GM23338 (cell line): ENCODE measurements around the gene FASTKD3. TPM values are rescaled to one million over a fixed set of nuclear protein-coding genes. Genes with fewer than 3 reads are reported as not detected.

Experiments used
- ATAC-seq: fragments of 200-7000 bp; cut with Tn5 transposase; 3 replicates; pipeline ENCODE4 v1.9.1; 2020
- DNase-seq: peaks from one replicate; pipeline ENCODE4 v3.0.0-alpha.2; 2015; ENCODE audit warnings: low spot score
- H2AFZ ChIP-seq: fragments of 200-600 bp; sonication (generic); 2 replicates; pipeline ENCODE4 v1.8.0; 2016; ENCODE audit warnings: antibody characterized with exemption, mild to moderate bottlenecking, moderate library complexity
- H3F3A ChIP-seq: fragments of 200-600 bp; sonication (generic); replicated peaks from 2 replicates; pipeline ENCODE4 v1.8.0; 2017; ENCODE audit warnings: antibody characterized with exemption, mixed run types, low read depth
- H3K27ac ChIP-seq: fragments of 200-600 bp; sonication (generic); 2 replicates; pipeline ENCODE4 v1.6.1; 2016; ENCODE audit warnings: low read depth
- H3K27me3 ChIP-seq: fragments of 200-600 bp; sonication (generic); 2 replicates; pipeline ENCODE4 v1.8.0; 2016; ENCODE audit warnings: mild to moderate bottlenecking, mixed run types, moderate library complexity; ENCODE audit not compliant: insufficient read depth
- H3K36me3 ChIP-seq: fragments of 200-600 bp; sonication (generic); 2 replicates; pipeline ENCODE4 v1.8.0; 2016; ENCODE audit warnings: mild to moderate bottlenecking; ENCODE audit not compliant: insufficient read depth
- H3K4me1 ChIP-seq: fragments of 200-600 bp; sonication (generic); 2 replicates; pipeline ENCODE4 v1.8.0; 2016; ENCODE audit warnings: mild to moderate bottlenecking, moderate library complexity; ENCODE audit not compliant: insufficient read depth
- H3K4me2 ChIP-seq: fragments of 200-600 bp; sonication (generic); 2 replicates; pipeline ENCODE4 v1.7.1; 2017; ENCODE audit warnings: mixed run types
- H3K4me3 ChIP-seq: fragments of 200-600 bp; sonication (generic); 2 replicates; pipeline ENCODE4 v1.6.1; 2016; ENCODE audit warnings: mixed run types
- H3K79me2 ChIP-seq: fragments of 200-600 bp; sonication (generic); replicated peaks from 2 replicates; pipeline ENCODE4 v1.8.0; 2017; ENCODE audit warnings: mild to moderate bottlenecking; ENCODE audit not compliant: insufficient read depth
- H3K9me2 ChIP-seq: fragments of 200-600 bp; sonication (generic); 2 replicates; pipeline ENCODE4 v1.8.0; 2017; ENCODE audit not compliant: insufficient read depth
- H4K20me1 ChIP-seq: fragments of 200-600 bp; sonication (generic); replicated peaks from 2 replicates; pipeline ENCODE4 v1.8.0; 2017; ENCODE audit warnings: mild to moderate bottlenecking; ENCODE audit not compliant: insufficient read depth
- H3K27ac Mint-ChIP-seq: 2 replicates; pipeline ENCODE4 v1.8.0; 2020; ENCODE audit warnings: inconsistent platforms, mild to moderate bottlenecking, moderate library complexity, mixed read lengths
- H3K27me3 Mint-ChIP-seq: 3 replicates; pipeline ENCODE4 v1.8.0; 2022; ENCODE audit warnings: low read depth, mild to moderate bottlenecking, moderate library complexity, mixed read lengths, inconsistent platforms; ENCODE audit not compliant: insufficient read depth, poor library complexity
- H3K36me3 Mint-ChIP-seq: 3 replicates; pipeline ENCODE4 v1.8.0; 2021; ENCODE audit warnings: low read depth, mild to moderate bottlenecking, inconsistent platforms, moderate library complexity, mixed read lengths
- H3K4me1 Mint-ChIP-seq: 3 replicates; pipeline ENCODE4 v1.8.0; 2020; ENCODE audit warnings: mild to moderate bottlenecking, inconsistent platforms, mixed read lengths
- H3K4me3 Mint-ChIP-seq: 3 replicates; pipeline ENCODE4 v1.8.0; 2021; ENCODE audit warnings: moderate library complexity, mild to moderate bottlenecking, inconsistent platforms, mixed read lengths
- H3K9me3 Mint-ChIP-seq: 3 replicates; pipeline ENCODE4 v1.8.0; 2020; ENCODE audit warnings: moderate library complexity, mild to moderate bottlenecking, inconsistent platforms, mixed read lengths
- CREB1 ChIP-seq: fragments of 250-450 bp; sonication (Bioruptor Pico); IDR thresholded peaks from 2 replicates; pipeline ENCODE4 v1.5.0; 2020; ENCODE audit warnings: low read depth, mild to moderate bottlenecking, moderate library complexity
- EZH2 ChIP-seq: fragments of 200-600 bp; sonication (generic); IDR thresholded peaks from one replicate; pipeline ENCODE4 v1.8.0; 2017; ENCODE audit warnings: antibody characterized with exemption, mild to moderate bottlenecking, low read depth; ENCODE audit not compliant: unreplicated experiment
- EZH2phosphoT487 ChIP-seq: fragments of 200-600 bp; sonication (generic); IDR thresholded peaks from one replicate; pipeline ENCODE4 v1.8.1; 2018; ENCODE audit warnings: antibody characterized with exemption; ENCODE audit not compliant: unreplicated experiment
- JUNB ChIP-seq: IDR thresholded peaks from one replicate; pipeline ENCODE4 v1.6.1; 2016; ENCODE audit warnings: antibody characterized with exemption; ENCODE audit not compliant: unreplicated experiment
- NANOG ChIP-seq: IDR thresholded peaks from 2 replicates; pipeline ENCODE4 v1.6.1; 2016; ENCODE audit warnings: antibody characterized with exemption, borderline replicate concordance
- POLR2AphosphoS5 ChIP-seq: IDR thresholded peaks from 2 replicates; pipeline ENCODE4 v1.6.1; 2016; ENCODE audit warnings: antibody characterized with exemption, low read depth
- STAT1 ChIP-seq: IDR thresholded peaks from one replicate; pipeline ENCODE4 v1.6.1; 2016; ENCODE audit warnings: antibody characterized with exemption; ENCODE audit not compliant: unreplicated experiment
- ZNF114 ChIP-seq: fragments of 250-450 bp; sonication (Bioruptor Pico); IDR thresholded peaks from 2 replicates; pipeline ENCODE4 v1.5.0; 2020; ENCODE audit warnings: mild to moderate bottlenecking, moderate library complexity
- ZNF331 ChIP-seq: fragments of 250-450 bp; sonication (Bioruptor Pico); IDR thresholded peaks from 2 replicates; pipeline ENCODE4 v1.5.0; 2020; ENCODE audit warnings: low read depth, mild to moderate bottlenecking, moderate library complexity
- polyA plus RNA-seq: library from polyadenylated mRNA; unstranded; fragments of >200 nt; fragmentation: Nextera tagmentation; extraction: Ambion mirVana; gene quantifications from 2 replicates; pipeline ENCODE4 v1.2.1, GENCODE V29; 2016
- total RNA-seq: library from RNA; depleted of rRNA; stranded (reverse); fragments of >200 nt; shearing (Covaris generic); gene quantifications from 2 replicates; pipeline ENCODE4 v1.2.3, GENCODE V29; 2014
- TF ChIP-seq, protein P1 (sequence below), 2 experiments: fragments of 200-600 bp in 1 of 2; sonication (generic) in 1 of 2; conservative IDR thresholded peaks; 2 replicates each; pipeline versions ENCODE4 v1.5.1 to v1.6.1; 2016 to 2017; ENCODE audit warnings: antibody characterized with exemption in 2 of 2, low read depth in 2 of 2, mild to moderate bottlenecking in 2 of 2, moderate library complexity in 1 of 2
- TF ChIP-seq, protein P2 (sequence below): IDR thresholded peaks from one replicate; pipeline ENCODE4 v1.6.1; 2018; ENCODE audit warnings: antibody characterized with exemption; ENCODE audit not compliant: unreplicated experiment
- TF ChIP-seq, protein P3 (sequence below): fragments of 250-450 bp; sonication (Bioruptor Pico); IDR thresholded peaks from 2 replicates; pipeline ENCODE4 v1.5.0; 2020; ENCODE audit warnings: mild to moderate bottlenecking, moderate library complexity
- TF ChIP-seq, protein P4 (sequence below): IDR thresholded peaks from 2 replicates; pipeline ENCODE4 v1.6.1; 2016; ENCODE audit warnings: antibody characterized with exemption

The FASTKD3 gene
- total and polyA plus RNA-seq, 2 experiments from 2014 or later: 10.8 to 13.5 TPM

DNA sequence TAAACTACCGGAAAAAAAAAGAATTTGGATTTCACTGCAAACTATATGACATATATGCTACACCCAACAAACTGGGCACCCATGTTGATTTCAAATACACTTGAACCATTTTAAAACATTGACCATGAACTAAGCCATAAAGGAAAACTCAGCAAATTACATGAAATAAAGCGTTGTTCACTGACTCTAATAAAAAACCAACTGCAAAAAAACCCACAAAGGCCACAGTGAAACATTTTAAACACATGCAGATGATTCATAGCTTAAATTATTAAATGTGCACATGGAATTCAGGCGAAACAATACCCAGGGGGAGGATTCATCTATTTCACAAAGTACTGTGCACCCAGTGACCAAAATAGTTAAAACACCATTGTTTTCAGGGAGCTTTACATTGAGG, 33.4 kb upstream of the FASTKD3 start:
- Mint-ChIP-seq H3K36me3 (peaks cover 57% of the 10 kb centered on the region), H3K9me3 (peaks cover 3% of the 10 kb centered on the region; the same call in 2 of the 3 replicates), H3K4me3 (no peak overlapping the region), H3K27me3 (no peaks in the 10 kb centered on the region), H3K4me1 (no peaks in the 10 kb centered on the region), H3K27ac (no peak overlapping the region)
- peaks cover 35% of the 10 kb centered on the region for H3K36me3 ChIP-seq
- H3K27ac ChIP-seq: no peak overlapping the region
- no peak for DNase-seq
- no peaks in the 10 kb centered on the region for H4K20me1 ChIP-seq
- H3K4me1 ChIP-seq: no peaks in the 10 kb centered on the region
- H3K4me2 ChIP-seq: no peak overlapping the region
- H3F3A ChIP-seq: no peaks in the 10 kb centered on the region
- no peaks in the 10 kb centered on the region for H3K79me2 ChIP-seq
- H3K9me2 ChIP-seq: no peaks in the 10 kb centered on the region
- no peak for ATAC-seq
- H3K4me3 ChIP-seq: no peak overlapping the region
- H2AFZ ChIP-seq: no peak overlapping the region
- no peaks in the 10 kb centered on the region for H3K27me3 ChIP-seq
- TF ChIP-seq CREB1 (CRISPR knock-in tag) (no peak), ZNF114 (CRISPR knock-in tag) (no peak), EZH2phosphoT487 (no peak), STAT1 (no peak), POLR2AphosphoS5 (no peak), NANOG (no peak), ZNF331 (CRISPR knock-in tag) (no peak), JUNB (no peak), EZH2 (no peak)
- TF ChIP-seq, protein P1, sequence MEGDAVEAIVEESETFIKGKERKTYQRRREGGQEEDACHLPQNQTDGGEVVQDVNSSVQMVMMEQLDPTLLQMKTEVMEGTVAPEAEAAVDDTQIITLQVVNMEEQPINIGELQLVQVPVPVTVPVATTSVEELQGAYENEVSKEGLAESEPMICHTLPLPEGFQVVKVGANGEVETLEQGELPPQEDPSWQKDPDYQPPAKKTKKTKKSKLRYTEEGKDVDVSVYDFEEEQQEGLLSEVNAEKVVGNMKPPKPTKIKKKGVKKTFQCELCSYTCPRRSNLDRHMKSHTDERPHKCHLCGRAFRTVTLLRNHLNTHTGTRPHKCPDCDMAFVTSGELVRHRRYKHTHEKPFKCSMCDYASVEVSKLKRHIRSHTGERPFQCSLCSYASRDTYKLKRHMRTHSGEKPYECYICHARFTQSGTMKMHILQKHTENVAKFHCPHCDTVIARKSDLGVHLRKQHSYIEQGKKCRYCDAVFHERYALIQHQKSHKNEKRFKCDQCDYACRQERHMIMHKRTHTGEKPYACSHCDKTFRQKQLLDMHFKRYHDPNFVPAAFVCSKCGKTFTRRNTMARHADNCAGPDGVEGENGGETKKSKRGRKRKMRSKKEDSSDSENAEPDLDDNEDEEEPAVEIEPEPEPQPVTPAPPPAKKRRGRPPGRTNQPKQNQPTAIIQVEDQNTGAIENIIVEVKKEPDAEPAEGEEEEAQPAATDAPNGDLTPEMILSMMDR (conservative IDR thresholded peaks at IDR 0.05; ENCODE audit: low read depth in 2 of 2): no peak
- TF ChIP-seq, protein P2, sequence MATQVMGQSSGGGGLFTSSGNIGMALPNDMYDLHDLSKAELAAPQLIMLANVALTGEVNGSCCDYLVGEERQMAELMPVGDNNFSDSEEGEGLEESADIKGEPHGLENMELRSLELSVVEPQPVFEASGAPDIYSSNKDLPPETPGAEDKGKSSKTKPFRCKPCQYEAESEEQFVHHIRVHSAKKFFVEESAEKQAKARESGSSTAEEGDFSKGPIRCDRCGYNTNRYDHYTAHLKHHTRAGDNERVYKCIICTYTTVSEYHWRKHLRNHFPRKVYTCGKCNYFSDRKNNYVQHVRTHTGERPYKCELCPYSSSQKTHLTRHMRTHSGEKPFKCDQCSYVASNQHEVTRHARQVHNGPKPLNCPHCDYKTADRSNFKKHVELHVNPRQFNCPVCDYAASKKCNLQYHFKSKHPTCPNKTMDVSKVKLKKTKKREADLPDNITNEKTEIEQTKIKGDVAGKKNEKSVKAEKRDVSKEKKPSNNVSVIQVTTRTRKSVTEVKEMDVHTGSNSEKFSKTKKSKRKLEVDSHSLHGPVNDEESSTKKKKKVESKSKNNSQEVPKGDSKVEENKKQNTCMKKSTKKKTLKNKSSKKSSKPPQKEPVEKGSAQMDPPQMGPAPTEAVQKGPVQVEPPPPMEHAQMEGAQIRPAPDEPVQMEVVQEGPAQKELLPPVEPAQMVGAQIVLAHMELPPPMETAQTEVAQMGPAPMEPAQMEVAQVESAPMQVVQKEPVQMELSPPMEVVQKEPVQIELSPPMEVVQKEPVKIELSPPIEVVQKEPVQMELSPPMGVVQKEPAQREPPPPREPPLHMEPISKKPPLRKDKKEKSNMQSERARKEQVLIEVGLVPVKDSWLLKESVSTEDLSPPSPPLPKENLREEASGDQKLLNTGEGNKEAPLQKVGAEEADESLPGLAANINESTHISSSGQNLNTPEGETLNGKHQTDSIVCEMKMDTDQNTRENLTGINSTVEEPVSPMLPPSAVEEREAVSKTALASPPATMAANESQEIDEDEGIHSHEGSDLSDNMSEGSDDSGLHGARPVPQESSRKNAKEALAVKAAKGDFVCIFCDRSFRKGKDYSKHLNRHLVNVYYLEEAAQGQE: no peak
- TF ChIP-seq, protein P3, sequence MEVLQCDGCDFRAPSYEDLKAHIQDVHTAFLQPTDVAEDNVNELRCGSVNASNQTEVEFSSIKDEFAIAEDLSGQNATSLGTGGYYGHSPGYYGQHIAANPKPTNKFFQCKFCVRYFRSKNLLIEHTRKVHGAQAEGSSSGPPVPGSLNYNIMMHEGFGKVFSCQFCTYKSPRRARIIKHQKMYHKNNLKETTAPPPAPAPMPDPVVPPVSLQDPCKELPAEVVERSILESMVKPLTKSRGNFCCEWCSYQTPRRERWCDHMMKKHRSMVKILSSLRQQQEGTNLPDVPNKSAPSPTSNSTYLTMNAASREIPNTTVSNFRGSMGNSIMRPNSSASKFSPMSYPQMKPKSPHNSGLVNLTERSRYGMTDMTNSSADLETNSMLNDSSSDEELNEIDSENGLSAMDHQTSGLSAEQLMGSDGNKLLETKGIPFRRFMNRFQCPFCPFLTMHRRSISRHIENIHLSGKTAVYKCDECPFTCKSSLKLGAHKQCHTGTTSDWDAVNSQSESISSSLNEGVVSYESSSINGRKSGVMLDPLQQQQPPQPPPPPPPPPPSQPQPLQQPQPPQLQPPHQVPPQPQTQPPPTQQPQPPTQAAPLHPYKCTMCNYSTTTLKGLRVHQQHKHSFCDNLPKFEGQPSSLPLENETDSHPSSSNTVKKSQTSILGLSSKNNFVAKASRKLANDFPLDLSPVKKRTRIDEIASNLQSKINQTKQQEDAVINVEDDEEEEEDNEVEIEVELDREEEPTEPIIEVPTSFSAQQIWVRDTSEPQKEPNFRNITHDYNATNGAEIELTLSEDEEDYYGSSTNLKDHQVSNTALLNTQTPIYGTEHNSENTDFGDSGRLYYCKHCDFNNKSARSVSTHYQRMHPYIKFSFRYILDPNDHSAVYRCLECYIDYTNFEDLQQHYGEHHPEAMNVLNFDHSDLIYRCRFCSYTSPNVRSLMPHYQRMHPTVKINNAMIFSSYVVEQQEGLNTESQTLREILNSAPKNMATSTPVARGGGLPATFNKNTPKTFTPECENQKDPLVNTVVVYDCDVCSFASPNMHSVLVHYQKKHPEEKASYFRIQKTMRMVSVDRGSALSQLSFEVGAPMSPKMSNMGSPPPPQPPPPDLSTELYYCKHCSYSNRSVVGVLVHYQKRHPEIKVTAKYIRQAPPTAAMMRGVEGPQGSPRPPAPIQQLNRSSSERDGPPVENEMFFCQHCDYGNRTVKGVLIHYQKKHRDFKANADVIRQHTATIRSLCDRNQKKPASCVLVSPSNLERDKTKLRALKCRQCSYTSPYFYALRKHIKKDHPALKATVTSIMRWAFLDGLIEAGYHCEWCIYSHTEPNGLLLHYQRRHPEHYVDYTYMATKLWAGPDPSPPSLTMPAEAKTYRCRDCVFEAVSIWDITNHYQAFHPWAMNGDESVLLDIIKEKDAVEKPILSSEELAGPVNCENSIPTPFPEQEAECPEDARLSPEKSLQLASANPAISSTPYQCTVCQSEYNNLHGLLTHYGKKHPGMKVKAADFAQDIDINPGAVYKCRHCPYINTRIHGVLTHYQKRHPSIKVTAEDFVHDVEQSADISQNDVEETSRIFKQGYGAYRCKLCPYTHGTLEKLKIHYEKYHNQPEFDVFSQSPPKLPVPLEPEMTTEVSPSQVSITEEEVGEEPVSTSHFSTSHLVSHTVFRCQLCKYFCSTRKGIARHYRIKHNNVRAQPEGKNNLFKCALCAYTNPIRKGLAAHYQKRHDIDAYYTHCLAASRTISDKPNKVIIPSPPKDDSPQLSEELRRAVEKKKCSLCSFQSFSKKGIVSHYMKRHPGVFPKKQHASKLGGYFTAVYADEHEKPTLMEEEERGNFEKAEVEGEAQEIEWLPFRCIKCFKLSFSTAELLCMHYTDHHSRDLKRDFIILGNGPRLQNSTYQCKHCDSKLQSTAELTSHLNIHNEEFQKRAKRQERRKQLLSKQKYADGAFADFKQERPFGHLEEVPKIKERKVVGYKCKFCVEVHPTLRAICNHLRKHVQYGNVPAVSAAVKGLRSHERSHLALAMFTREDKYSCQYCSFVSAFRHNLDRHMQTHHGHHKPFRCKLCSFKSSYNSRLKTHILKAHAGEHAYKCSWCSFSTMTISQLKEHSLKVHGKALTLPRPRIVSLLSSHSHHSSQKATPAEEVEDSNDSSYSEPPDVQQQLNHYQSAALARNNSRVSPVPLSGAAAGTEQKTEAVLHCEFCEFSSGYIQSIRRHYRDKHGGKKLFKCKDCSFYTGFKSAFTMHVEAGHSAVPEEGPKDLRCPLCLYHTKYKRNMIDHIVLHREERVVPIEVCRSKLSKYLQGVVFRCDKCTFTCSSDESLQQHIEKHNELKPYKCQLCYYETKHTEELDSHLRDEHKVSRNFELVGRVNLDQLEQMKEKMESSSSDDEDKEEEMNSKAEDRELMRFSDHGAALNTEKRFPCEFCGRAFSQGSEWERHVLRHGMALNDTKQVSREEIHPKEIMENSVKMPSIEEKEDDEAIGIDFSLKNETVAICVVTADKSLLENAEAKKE (CRISPR knock-in tag): no peak
- TF ChIP-seq, protein P4, sequence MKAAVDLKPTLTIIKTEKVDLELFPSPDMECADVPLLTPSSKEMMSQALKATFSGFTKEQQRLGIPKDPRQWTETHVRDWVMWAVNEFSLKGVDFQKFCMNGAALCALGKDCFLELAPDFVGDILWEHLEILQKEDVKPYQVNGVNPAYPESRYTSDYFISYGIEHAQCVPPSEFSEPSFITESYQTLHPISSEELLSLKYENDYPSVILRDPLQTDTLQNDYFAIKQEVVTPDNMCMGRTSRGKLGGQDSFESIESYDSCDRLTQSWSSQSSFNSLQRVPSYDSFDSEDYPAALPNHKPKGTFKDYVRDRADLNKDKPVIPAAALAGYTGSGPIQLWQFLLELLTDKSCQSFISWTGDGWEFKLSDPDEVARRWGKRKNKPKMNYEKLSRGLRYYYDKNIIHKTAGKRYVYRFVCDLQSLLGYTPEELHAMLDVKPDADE: no peak
